Trophoblast cell (in vitro differentiated cells and primary cell): Measurements from ENCODE around the gene ZNF57.
"Not testable (repeated sequence)": the region's sequence is repeated elsewhere in the genome, so short reads cannot be mapped to it uniquely, and the experiment has no call there.

ENCODE experiments used
- DNase-seq, 2 donors: peaks; one replicate each; pipeline ENCODE4 v3.0.0-alpha.2; 2016
- H2AFZ ChIP-seq: 2 replicates; pipeline ENCODE4 v1.6.1; 2013; ENCODE audit warnings: low read length, moderate library complexity, mild to moderate bottlenecking; ENCODE audit not compliant: insufficient read depth, poor library complexity
- H2AK5ac ChIP-seq: 2 replicates; pipeline ENCODE4 v1.6.1; 2013; ENCODE audit warnings: mild to moderate bottlenecking, low read length
- H2BK120ac ChIP-seq: 2 replicates; pipeline ENCODE4 v1.6.1; 2013; ENCODE audit warnings: low read length, mild to moderate bottlenecking, moderate library complexity; ENCODE audit not compliant: insufficient read depth, poor library complexity
- H2BK12ac ChIP-seq: 2 replicates; pipeline ENCODE4 v1.6.1; 2013; ENCODE audit warnings: mild to moderate bottlenecking, low read length, moderate library complexity
- H2BK5ac ChIP-seq: 2 replicates; pipeline ENCODE4 v1.6.1; 2013; ENCODE audit warnings: low read length, low read depth, moderate library complexity, mild to moderate bottlenecking; ENCODE audit not compliant: poor library complexity
- H3K14ac ChIP-seq: 2 replicates; pipeline ENCODE4 v1.6.1; 2013; ENCODE audit warnings: mild to moderate bottlenecking, low read length
- H3K18ac ChIP-seq: 2 replicates; pipeline ENCODE4 v1.6.1; 2013; ENCODE audit warnings: mild to moderate bottlenecking, low read length
- H3K23ac ChIP-seq: 2 replicates; pipeline ENCODE4 v1.6.1; 2013; ENCODE audit warnings: low read length
- H3K27ac ChIP-seq: 2 replicates; pipeline ENCODE4 v1.5.1; 2013; ENCODE audit warnings: low read depth, mild to moderate bottlenecking, inconsistent platforms, low read length, moderate library complexity
- H3K27me3 ChIP-seq: 2 replicates; pipeline ENCODE4 v1.6.1; 2013; ENCODE audit warnings: inconsistent platforms, mild to moderate bottlenecking, low read length, moderate library complexity; ENCODE audit not compliant: insufficient read depth
- H3K36me3 ChIP-seq, 2 experiments: 1 replicate in 1 of 2; 2 replicates in 1 of 2; pipeline ENCODE4 v1.6.1; 2013; ENCODE audit warnings: low read length in 2 of 2, mild to moderate bottlenecking in 2 of 2, moderate library complexity in 1 of 2; ENCODE audit not compliant: insufficient read depth in 2 of 2, control insufficient read depth in 1 of 2
- H3K4ac ChIP-seq: 2 replicates; pipeline ENCODE4 v1.6.1; 2013; ENCODE audit warnings: low read depth, mild to moderate bottlenecking, low read length, moderate library complexity
- H3K4me1 ChIP-seq, 2 experiments: 1 replicate in 1 of 2; 2 replicates in 1 of 2; pipeline ENCODE4 v1.6.1; 2013; ENCODE audit warnings: low read length in 2 of 2, mild to moderate bottlenecking in 2 of 2, moderate library complexity in 1 of 2; ENCODE audit not compliant: insufficient read depth in 2 of 2, control insufficient read depth in 1 of 2
- H3K4me2 ChIP-seq: 2 replicates; pipeline ENCODE4 v1.6.1; 2013; ENCODE audit warnings: inconsistent platforms, mild to moderate bottlenecking, low read length, moderate library complexity
- H3K4me3 ChIP-seq: 2 replicates; pipeline ENCODE4 v1.5.1; 2013; ENCODE audit warnings: mild to moderate bottlenecking, low read depth, low read length, inconsistent platforms
- H3K79me1 ChIP-seq: one replicate; pipeline ENCODE4 v1.6.1; 2013; ENCODE audit warnings: low read length
- H3K79me2 ChIP-seq: 2 replicates; pipeline ENCODE4 v1.6.1; 2013; ENCODE audit warnings: low read length, mild to moderate bottlenecking; ENCODE audit not compliant: control insufficient read depth, insufficient read depth, poor library complexity
- H3K9ac ChIP-seq: 2 replicates; pipeline ENCODE4 v1.6.1; 2013; ENCODE audit warnings: mild to moderate bottlenecking, low read length
- H3K9me3 ChIP-seq: 2 replicates; pipeline ENCODE4 v1.6.1; 2013; ENCODE audit warnings: low read depth, mild to moderate bottlenecking, control low read depth, inconsistent platforms, low read length; ENCODE audit not compliant: insufficient read depth
- H4K12ac ChIP-seq: 2 replicates; pipeline ENCODE4 v1.6.1; 2013; ENCODE audit warnings: low read depth, mild to moderate bottlenecking, low read length, moderate library complexity
- H4K8ac ChIP-seq: 2 replicates; pipeline ENCODE4 v1.6.1; 2013; ENCODE audit warnings: low read depth, mild to moderate bottlenecking, low read length, moderate library complexity
- H4K91ac ChIP-seq: one replicate; pipeline ENCODE4 v1.6.1; 2013; ENCODE audit warnings: low read depth, mild to moderate bottlenecking, low read length, moderate library complexity
- WGBS: extraction: QIAGEN DNeasy Blood & Tissue Kit; methylation state at CpG from one replicate; pipeline ENCODE4 v1.1.7; 2013; ENCODE audit warnings: missing lambda C conversion rate; ENCODE audit not compliant: insufficient read length, insufficient coverage; ENCODE audit errors: extremely low coverage; 5-methylcytosine and 5-hydroxymethylcytosine counted together

ZNF57 gene

DNA sequence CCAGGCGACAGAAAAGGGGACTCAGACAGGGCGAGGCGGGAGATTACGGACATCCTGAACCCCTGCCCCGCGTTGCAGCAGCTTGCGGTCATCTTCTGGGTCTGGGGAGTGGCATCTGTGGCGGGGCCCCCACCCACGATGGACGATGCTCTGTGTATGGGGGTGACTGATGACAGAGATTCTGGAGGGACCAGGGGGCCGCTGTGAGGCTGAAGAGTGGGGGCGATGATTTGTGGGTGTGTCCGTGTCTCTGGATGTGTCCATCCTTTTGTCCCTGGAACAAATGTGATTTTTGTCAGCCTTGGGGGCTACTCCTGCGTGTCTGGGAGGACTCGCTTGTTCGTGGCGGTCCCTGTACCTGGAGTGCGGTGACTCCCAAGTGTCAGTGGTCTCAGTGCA lies 26.3 kb downstream of the ZNF57 start:
- Histone ChIP-seq H3K14ac (no peak overlapping the region), H3K4me2 (no peak overlapping the region), H4K12ac (no peak overlapping the region), H2BK5ac (no peak overlapping the region), H3K79me2 (no peaks in the 10 kb centered on the region), H3K9me3 (peaks cover 1% of the 10 kb centered on the region), H2BK12ac (no peak overlapping the region), H3K36me3 (peaks cover 2% of the 10 kb centered on the region in 2 experiments), H3K79me1 (no peaks in the 10 kb centered on the region), H3K27me3 (no peaks in the 10 kb centered on the region), H3K27ac (no peak overlapping the region), H3K4me1 (peaks cover 0 to 11% of the 10 kb centered on the region in 2 experiments), H3K9ac (no peak overlapping the region), H2BK120ac (no peak overlapping the region), H3K4ac (no peak overlapping the region), H3K23ac (no peak overlapping the region), H2AFZ (no peak overlapping the region), H4K91ac (no peak overlapping the region), H3K18ac (no peak overlapping the region), H2AK5ac (no peak overlapping the region), H3K4me3 (no peak overlapping the region), H4K8ac (no peak overlapping the region)
- WGBS: no CpG with 5 or more reads among the region's 18 CpGs
- no peak for DNase-seq

- Histone ChIP-seq H3K9ac (no peak overlapping the region), H2AK5ac (no peak overlapping the region), H3K23ac (no peak overlapping the region), H4K12ac (no peak overlapping the region), H3K14ac (no peak overlapping the region), H3K36me3 (peaks cover 35 to 37% of the 10 kb centered on the region in 2 experiments), H2AFZ (no peak overlapping the region), H4K91ac (no peak overlapping the region), H3K27me3 (no peaks in the 10 kb centered on the region), H3K18ac (no peak overlapping the region), H2BK5ac (no peak overlapping the region), H3K4ac (no peak overlapping the region), H3K9me3 (peaks cover 21% of the 10 kb centered on the region), H3K4me1 (no peaks in the 10 kb centered on the region), H3K4me2 (no peak overlapping the region), H3K79me1 (no peaks in the 10 kb centered on the region), H3K4me3 (no peak overlapping the region), H2BK120ac (no peak overlapping the region), H4K8ac (no peak overlapping the region), H3K27ac (no peak overlapping the region), H2BK12ac (no peak overlapping the region), H3K79me2 (no peaks in the 10 kb centered on the region)
- DNase-seq: no peak
- WGBS: no CpG with 5 or more reads among the region's 18 CpGs
Observed at GRCh38 chr19:2933490-2933910, 32.8 kb downstream of the ZNF57 start.

DNA sequence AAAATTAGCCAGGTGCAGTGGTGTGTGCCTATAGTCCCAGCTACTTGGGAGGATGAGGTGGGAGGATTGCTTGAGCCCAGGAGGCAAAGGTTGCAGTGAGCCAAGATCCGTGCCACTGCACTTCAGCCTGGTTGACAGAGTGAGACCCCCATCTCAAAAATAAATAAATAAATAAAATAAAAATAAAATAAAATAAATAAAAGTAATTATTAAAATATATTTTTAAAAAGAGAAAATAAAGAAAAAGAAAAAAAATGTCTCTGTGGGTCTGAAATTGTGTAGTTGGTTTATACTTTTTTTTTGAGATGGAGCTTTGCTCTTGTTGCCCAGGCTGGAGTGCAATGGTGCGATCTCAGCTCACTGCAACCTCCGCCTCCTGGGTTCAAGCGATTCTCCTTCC lies 35.1 kb downstream of the ZNF57 start:
- not testable (repeated sequence) for H2BK5ac ChIP-seq, H3K4me2 ChIP-seq, H2AK5ac ChIP-seq, H3K18ac ChIP-seq, H3K79me1 ChIP-seq, H3K9ac ChIP-seq, H3K23ac ChIP-seq, H2AFZ ChIP-seq, H4K91ac ChIP-seq, H3K27me3 ChIP-seq, H3K4ac ChIP-seq, H4K8ac ChIP-seq, H3K79me2 ChIP-seq, H3K14ac ChIP-seq, H3K4me3 ChIP-seq, H3K27ac ChIP-seq, DNase-seq, H4K12ac ChIP-seq, H2BK120ac ChIP-seq, H2BK12ac ChIP-seq, H3K4me1 ChIP-seq
- no CpG with 5 or more reads among the region's 4 CpGs for WGBS
- H3K9me3 ChIP-seq: peaks cover 19% of the 10 kb centered on the region
- H3K36me3 ChIP-seq: peaks cover 41 to 43% of the 10 kb centered on the region in 2 experiments

DNA sequence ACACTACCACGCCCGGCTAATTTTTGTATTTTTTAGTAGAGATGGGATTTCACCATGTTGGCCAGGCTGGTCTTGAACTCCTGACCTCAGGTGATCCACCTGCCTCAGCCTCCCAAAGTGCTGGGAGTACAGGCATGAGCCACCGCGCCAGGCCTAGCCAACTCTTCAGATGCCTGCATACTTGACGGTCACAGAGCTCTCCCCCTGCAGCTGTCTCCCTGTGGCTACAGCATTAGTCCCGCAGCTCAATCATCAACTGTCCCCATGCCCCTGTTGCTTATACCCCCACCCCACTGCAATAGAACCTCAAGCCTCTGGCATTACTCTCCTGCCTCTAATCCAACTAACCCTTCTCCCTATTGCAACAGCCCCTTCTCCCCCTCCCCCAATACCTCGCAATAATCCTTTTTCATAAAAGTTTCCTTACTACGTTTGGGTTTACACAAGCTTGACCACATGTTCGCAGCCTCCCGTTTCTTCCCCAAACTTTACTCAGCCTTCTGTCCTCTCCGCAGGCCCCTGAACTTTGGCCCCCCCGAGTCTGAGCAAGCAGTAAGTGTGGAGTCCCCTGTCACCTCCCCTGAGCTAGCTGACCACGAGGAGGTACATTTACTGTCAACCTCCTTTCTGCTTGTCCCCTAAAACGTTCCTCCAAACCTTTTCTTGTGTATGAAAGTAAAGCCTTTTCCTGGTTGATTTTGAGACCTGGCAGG lies 42.4 kb downstream of the ZNF57 start:
- Histone ChIP-seq H3K27me3 (no peaks in the 10 kb centered on the region), H3K14ac (no peak overlapping the region), H3K9ac (no peak overlapping the region), H3K4me2 (no peak overlapping the region), H3K4me1 (peaks cover 7 to 8% of the 10 kb centered on the region in 2 experiments), H2BK120ac (no peak overlapping the region), H2AK5ac (no peak overlapping the region), H3K18ac (no peak overlapping the region), H3K36me3 (peaks cover 6 to 8% of the 10 kb centered on the region in 2 experiments), H3K79me1 (peaks cover 4% of the 10 kb centered on the region), H3K23ac (no peak overlapping the region), H2AFZ (no peak overlapping the region), H3K4me3 (no peak overlapping the region), H4K12ac (no peak overlapping the region), H4K91ac (no peak overlapping the region), H3K4ac (no peak overlapping the region), H3K27ac (no peak overlapping the region), H4K8ac (no peak overlapping the region), H2BK5ac (no peak overlapping the region), H2BK12ac (no peak overlapping the region), H3K79me2 (peaks cover 6% of the 10 kb centered on the region), H3K9me3 (peaks cover 3% of the 10 kb centered on the region)
- 100% methylated on average over 2 of the region's 14 CpGs for WGBS
- no peak for DNase-seq
